ENCODE results near the gene ADAMTS4.

ADAMTS4 gene

GRCh38 chr1:161138431-161138830, 60.4 kb downstream of the ADAMTS4 start:
- no peak for DNase-seq

GRCh38 chr1:161137881-161138280, 61.0 kb downstream of the ADAMTS4 start:
- DNase-seq, result no peak

Measured in activated T-cell treated with anti-CD3 and anti-CD28 coated beads for 4 hours (primary cell).